Mesendoderm (in vitro differentiated cells): ENCODE results near the gene MGAT4A.

Experiments used
- DNase-seq: peaks from one replicate; pipeline ENCODE4 v3.0.0; 2013
- H2AK5ac ChIP-seq: 2 replicates; pipeline ENCODE4 v1.6.1; 2013; ENCODE audit warnings: low read length, inconsistent platforms
- H2BK120ac ChIP-seq: 2 replicates; pipeline ENCODE4 v1.6.1; 2013; ENCODE audit warnings: low read depth, mild to moderate bottlenecking, low read length, moderate library complexity, mixed read lengths
- H2BK15ac ChIP-seq: replicated peaks from 2 replicates; pipeline ENCODE4 v1.6.1; 2013; ENCODE audit warnings: low read depth, mild to moderate bottlenecking, moderate library complexity
- H2BK5ac ChIP-seq: 2 replicates; pipeline ENCODE4 v1.6.1; 2013; ENCODE audit warnings: low read length, inconsistent platforms
- H3K18ac ChIP-seq: 2 replicates; pipeline ENCODE4 v1.6.1; 2013; ENCODE audit warnings: mild to moderate bottlenecking, low read length, mixed read lengths
- H3K23ac ChIP-seq: one replicate; pipeline ENCODE4 v1.6.1; 2013; ENCODE audit warnings: low read length
- H3K27ac ChIP-seq: 2 replicates; pipeline ENCODE4 v1.5.1; 2013; ENCODE audit warnings: low read depth, mild to moderate bottlenecking, inconsistent platforms, low read length, moderate library complexity
- H3K27me3 ChIP-seq: 2 replicates; pipeline ENCODE4 v1.6.1; 2013; ENCODE audit warnings: low read length, control low read depth, mild to moderate bottlenecking, inconsistent platforms; ENCODE audit not compliant: insufficient read depth, poor library complexity
- H3K36me3 ChIP-seq: 2 replicates; pipeline ENCODE4 v1.6.1; 2013; ENCODE audit warnings: low read length, inconsistent platforms; ENCODE audit not compliant: control insufficient read depth, insufficient read depth
- H3K4ac ChIP-seq: one replicate; pipeline ENCODE4 v1.6.1; 2013; ENCODE audit warnings: low read depth, mild to moderate bottlenecking, low read length, moderate library complexity
- H3K4me1 ChIP-seq: 2 replicates; pipeline ENCODE4 v1.6.1; 2013; ENCODE audit warnings: low read depth, low read length, inconsistent platforms; ENCODE audit not compliant: control insufficient read depth
- H3K4me2 ChIP-seq: 2 replicates; pipeline ENCODE4 v1.6.1; 2013; ENCODE audit warnings: low read length
- H3K4me3 ChIP-seq: 2 replicates; pipeline ENCODE4 v1.5.1; 2013; ENCODE audit warnings: mild to moderate bottlenecking, low read length
- H3K56ac ChIP-seq: one replicate; pipeline ENCODE4 v1.6.1; 2013; ENCODE audit warnings: low read length
- H3K79me1 ChIP-seq: 2 replicates; pipeline ENCODE4 v1.6.1; 2013; ENCODE audit warnings: low read length, inconsistent platforms
- H3K79me2 ChIP-seq: 2 replicates; pipeline ENCODE4 v1.6.1; 2013; ENCODE audit warnings: mild to moderate bottlenecking, low read length; ENCODE audit not compliant: control insufficient read depth, insufficient read depth
- H3K9ac ChIP-seq: 2 replicates; pipeline ENCODE4 v1.6.1; 2013; ENCODE audit warnings: low read length, inconsistent platforms
- H4K5ac ChIP-seq: one replicate; pipeline ENCODE4 v1.6.1; 2013; ENCODE audit warnings: low read length
- H4K8ac ChIP-seq: one replicate; pipeline ENCODE4 v1.6.1; 2013; ENCODE audit warnings: low read depth, mild to moderate bottlenecking, control low read depth, low read length, moderate library complexity
- WGBS: extraction: QIAGEN DNeasy Blood & Tissue Kit; methylation state at CpG from one replicate; pipeline ENCODE4 v1.1.7; 2013; ENCODE audit warnings: low lambda C conversion rate, missing lambda C conversion rate; ENCODE audit not compliant: insufficient coverage; ENCODE audit errors: extremely low coverage; 5-methylcytosine and 5-hydroxymethylcytosine counted together

The MGAT4A gene

DNA sequence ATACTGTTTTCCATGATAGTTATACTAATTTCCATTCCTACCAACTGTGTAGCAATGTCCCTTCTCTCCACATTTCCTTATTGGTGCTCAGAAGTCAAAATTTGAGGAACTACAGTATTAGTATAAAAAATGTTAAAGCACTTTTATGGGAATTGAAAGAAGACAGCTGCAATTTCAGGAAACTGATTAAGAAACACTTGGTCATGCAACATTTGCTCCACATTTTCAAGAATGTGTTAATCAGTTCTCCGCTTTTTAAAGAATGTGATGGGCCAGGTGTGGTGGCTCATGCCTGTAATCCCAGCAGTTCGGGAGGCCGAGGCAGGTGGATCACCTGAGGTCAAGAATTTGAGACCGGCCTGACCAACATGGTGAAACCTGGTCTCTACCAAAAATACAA, 33.6 kb upstream of the MGAT4A start:
- Histone ChIP-seq H3K4me1 (no peaks in the 10 kb centered on the region), H3K4ac (no peak overlapping the region), H3K36me3 (no peaks in the 10 kb centered on the region), H4K5ac (no peak overlapping the region), H3K27me3 (no peaks in the 10 kb centered on the region), H3K79me2 (no peaks in the 10 kb centered on the region), H3K56ac (no peak overlapping the region), H3K27ac (no peak overlapping the region), H3K79me1 (no peaks in the 10 kb centered on the region), H2BK5ac (no peak overlapping the region), H4K8ac (no peak overlapping the region), H3K4me3 (no peak overlapping the region), H3K9ac (no peak overlapping the region), H2AK5ac (no peak overlapping the region), H3K4me2 (no peak overlapping the region), H2BK15ac (no peak overlapping the region), H3K18ac (no peak overlapping the region), H2BK120ac (no peak overlapping the region), H3K23ac (no peak overlapping the region)
- no peak for DNase-seq
- WGBS = no CpG with 5 or more reads among the region's 4 CpGs

DNA sequence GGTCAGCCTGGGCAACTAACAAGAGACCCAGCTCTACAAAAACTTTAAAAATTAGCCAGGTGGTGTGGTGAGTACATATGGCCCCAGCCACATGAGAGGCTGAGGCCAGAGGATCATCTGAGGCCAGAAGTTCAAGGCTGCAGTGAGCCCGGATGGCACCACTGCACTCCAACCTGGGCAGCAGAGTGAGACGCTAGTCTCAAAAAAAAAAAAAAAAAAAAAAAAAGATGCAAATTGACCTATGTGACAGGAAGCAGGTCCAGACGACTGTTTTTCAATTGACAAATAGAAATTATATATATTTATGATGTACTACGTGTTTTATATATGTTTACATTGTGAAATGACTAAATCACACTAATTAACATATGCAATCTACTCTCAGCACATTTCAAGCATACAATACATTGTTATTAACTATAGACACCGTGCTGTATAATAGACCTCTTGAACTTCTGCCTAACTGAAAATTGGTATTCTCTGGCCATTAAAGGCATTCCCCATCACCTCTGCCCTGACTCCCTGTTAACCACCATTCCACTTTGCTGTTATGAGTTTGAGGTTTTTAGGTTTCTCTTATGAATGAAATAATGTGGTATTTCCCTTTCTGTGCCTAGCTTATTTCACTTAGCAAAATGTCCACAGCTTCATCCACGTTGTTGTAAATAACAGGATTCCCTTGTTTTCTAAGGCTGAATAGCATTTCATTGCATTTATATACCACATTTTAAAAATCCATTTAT, 32.4 kb upstream of the MGAT4A start:
- Histone ChIP-seq H3K27ac (no peak overlapping the region), H3K27me3 (no peaks in the 10 kb centered on the region), H3K4me2 (no peak overlapping the region), H2BK120ac (no peak overlapping the region), H2BK15ac (no peak overlapping the region), H3K4me3 (no peak overlapping the region), H3K79me2 (no peaks in the 10 kb centered on the region), H2BK5ac (no peak overlapping the region), H3K18ac (no peak overlapping the region), H3K4ac (no peak overlapping the region), H3K79me1 (no peaks in the 10 kb centered on the region), H3K23ac (no peak overlapping the region), H4K5ac (no peak overlapping the region), H3K36me3 (no peaks in the 10 kb centered on the region), H3K9ac (no peak overlapping the region), H3K56ac (no peak overlapping the region), H4K8ac (no peak overlapping the region), H2AK5ac (no peak overlapping the region), H3K4me1 (no peaks in the 10 kb centered on the region)
- no CpG with 5 or more reads among the region's 6 CpGs for WGBS
- DNase-seq = no peak

DNA sequence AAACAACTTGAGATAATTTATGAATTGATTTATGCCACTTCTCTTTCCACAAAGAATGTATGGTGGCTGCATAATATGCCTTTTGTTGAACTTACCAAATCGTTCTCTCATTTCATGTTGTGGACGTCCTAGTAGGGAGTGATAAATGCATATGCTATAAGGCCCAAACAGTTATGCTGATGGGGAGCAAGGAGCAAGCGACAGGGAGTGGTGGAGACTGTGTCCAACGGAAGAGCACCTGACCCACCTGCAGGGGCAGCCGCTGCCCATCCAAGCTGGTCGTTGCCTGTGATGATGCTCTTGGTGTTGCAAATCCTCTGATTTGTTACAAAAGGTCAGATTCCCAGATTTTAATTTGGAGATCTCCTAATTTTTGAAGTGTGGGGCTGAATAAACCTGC, 31.0 kb upstream of the MGAT4A start:
- H4K5ac ChIP-seq = no peak overlapping the region
- no peak overlapping the region for H3K4me2 ChIP-seq
- H2AK5ac ChIP-seq = no peak overlapping the region
- H3K79me2 ChIP-seq = no peaks in the 10 kb centered on the region
- H3K27ac ChIP-seq = no peak overlapping the region
- no peaks in the 10 kb centered on the region for H3K36me3 ChIP-seq
- no peaks in the 10 kb centered on the region for H3K4me1 ChIP-seq
- WGBS = no CpG with 5 or more reads among the region's 6 CpGs
- no peak overlapping the region for H3K23ac ChIP-seq
- H2BK15ac ChIP-seq = no peak overlapping the region
- no peak overlapping the region for H2BK5ac ChIP-seq
- no peak overlapping the region for H3K18ac ChIP-seq
- no peak overlapping the region for H3K9ac ChIP-seq
- no peaks in the 10 kb centered on the region for H3K27me3 ChIP-seq
- no peak for DNase-seq
- H3K4me3 ChIP-seq = no peak overlapping the region
- H2BK120ac ChIP-seq = no peak overlapping the region
- H4K8ac ChIP-seq = no peak overlapping the region
- no peaks in the 10 kb centered on the region for H3K79me1 ChIP-seq
- H3K4ac ChIP-seq = no peak overlapping the region
- no peak overlapping the region for H3K56ac ChIP-seq

DNA sequence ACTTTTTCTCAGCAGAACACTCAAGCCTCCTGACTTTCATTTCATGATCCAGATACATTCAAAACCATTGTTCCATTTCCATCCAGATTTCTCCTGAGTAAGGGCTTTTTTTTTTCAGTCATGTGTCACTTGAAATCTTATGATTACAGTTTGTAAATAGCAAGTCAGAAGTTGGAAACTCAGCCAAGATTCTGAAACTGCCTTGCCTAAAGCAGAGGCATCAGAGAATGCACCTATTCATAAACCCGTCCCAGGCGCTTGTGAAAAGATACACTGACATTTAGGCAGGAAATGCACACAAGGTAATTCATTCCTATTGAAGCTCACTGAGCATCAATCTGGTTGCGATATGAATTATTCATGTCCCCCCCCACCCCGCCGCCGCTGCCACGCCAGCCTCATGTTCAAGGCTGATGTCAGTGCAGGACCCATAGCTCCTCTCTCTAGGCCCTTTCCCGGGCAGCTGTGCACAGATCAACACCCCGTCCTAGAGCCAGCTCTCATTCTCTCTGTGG, 30.4 kb upstream of the MGAT4A start:
- Histone ChIP-seq H3K4ac (no peak overlapping the region), H3K23ac (no peak overlapping the region), H3K4me3 (no peak overlapping the region), H3K27me3 (no peaks in the 10 kb centered on the region), H3K4me2 (no peak overlapping the region), H2BK5ac (no peak overlapping the region), H3K36me3 (no peaks in the 10 kb centered on the region), H4K5ac (no peak overlapping the region), H3K79me1 (no peaks in the 10 kb centered on the region), H3K79me2 (no peaks in the 10 kb centered on the region), H3K18ac (no peak overlapping the region), H2BK15ac (no peak overlapping the region), H2AK5ac (no peak overlapping the region), H3K4me1 (no peaks in the 10 kb centered on the region), H3K9ac (no peak overlapping the region), H3K56ac (no peak overlapping the region), H3K27ac (no peak overlapping the region), H2BK120ac (no peak overlapping the region), H4K8ac (no peak overlapping the region)
- WGBS = no CpG with 5 or more reads among the region's 9 CpGs
- no peak for DNase-seq

DNA sequence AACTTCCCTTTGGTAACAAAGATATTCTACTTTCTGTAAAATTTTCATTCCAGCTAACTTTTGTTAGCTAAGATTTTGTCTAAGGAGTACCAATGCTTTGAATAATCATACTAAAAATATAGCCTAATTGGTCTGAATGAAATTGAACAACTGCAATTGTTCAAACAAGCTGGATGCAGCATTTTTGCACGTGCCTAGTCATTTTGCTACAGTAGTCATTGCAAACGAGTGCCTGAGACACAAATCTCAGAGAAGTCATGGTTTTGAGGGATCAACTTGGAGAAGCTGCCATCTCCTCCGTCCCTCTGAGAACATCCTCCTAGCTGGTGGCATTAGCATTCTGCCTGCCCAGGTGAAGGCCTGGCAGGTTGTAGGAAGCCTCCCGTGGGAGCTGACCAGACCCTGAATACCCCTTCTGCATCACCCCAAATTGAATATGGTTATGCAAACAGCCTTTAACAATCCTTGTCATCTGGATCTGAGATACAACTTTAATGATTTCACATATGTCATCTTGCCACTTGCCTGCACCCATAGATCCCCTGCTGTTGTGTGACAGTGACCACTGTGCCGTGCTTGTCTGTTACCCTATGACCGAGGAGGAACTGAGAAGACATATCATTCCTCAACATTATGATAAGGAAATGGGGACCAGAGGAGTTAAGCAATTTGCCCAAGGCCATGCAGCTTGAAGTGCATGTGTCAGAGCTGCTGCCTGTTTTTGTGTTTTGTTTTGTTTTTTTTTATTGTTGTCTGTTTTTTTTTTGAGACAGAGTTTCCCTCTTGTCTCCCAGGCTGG, 29.1 kb upstream of the MGAT4A start:
- Histone ChIP-seq H2AK5ac (no peak overlapping the region), H4K8ac (no peak overlapping the region)

More for the DNA sequence above, 29.1 kb upstream of the MGAT4A start:
- H2BK15ac ChIP-seq = no peak overlapping the region
- no peak overlapping the region for H2BK5ac ChIP-seq
- H2BK120ac ChIP-seq = no peak overlapping the region
- no peak overlapping the region for H3K4ac ChIP-seq
- no peak overlapping the region for H3K9ac ChIP-seq
- no peaks in the 10 kb centered on the region for H3K79me1 ChIP-seq
- no peak overlapping the region for H3K23ac ChIP-seq
- no peaks in the 10 kb centered on the region for H3K36me3 ChIP-seq
- H3K27ac ChIP-seq = no peak overlapping the region
- WGBS = no CpG with 5 or more reads among the region's 6 CpGs
- no peak overlapping the region for H3K4me3 ChIP-seq
- no peaks in the 10 kb centered on the region for H3K79me2 ChIP-seq
- no peak overlapping the region for H3K4me2 ChIP-seq
- no peak for DNase-seq
- no peak overlapping the region for H4K5ac ChIP-seq
- no peak overlapping the region for H3K56ac ChIP-seq
- H3K18ac ChIP-seq = no peak overlapping the region
- H3K27me3 ChIP-seq = no peaks in the 10 kb centered on the region
- no peaks in the 10 kb centered on the region for H3K4me1 ChIP-seq
